ENCODE data around the gene SKOR1.

The SKOR1 gene

DNA sequence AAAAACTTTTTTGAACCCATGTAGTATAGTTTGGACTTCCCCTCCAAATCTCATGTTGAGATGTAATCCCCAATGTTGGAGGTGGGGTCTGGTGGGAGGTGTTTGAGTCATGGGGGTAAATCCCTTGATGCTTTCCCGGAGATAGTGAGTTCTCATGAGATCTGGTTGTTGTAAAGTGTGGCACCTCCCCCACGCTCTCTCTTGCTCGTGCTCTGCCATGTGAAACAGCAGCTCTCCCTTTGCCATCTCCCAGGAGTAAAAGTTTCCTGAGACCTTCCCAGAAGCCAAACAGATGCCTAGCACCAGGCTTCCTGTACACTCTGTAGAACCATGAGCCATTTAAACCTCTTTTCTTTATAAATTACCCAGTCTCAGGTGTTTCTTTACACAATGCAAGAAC is 30.5 kb downstream of the SKOR1 start:
- peak; percentile 37 for DNase-seq

DNA sequence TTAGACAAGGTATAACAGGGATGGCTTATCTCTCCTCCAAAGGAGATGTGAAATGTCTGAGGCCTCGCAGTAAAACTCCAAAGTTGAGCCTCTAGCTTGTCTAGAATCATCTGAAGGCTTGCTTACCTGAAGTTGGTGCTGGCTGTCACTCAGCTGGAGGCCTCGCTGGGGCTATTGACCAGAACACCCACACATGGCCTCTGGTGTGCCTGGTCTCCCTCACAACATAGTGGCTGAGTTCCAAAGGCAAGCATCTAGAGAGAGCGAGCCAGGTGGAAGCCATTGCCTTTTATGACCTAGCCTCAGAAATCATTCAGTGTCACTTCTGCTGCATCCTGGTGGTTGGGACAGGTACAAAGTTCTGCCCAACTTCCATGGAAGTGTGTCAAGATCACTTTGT is 31.9 kb downstream of the SKOR1 start:
- no peak for DNase-seq

- no peak for DNase-seq
Observed at GRCh38 chr15:67859331-67859946, 34.1 kb downstream of the SKOR1 start.

DNA sequence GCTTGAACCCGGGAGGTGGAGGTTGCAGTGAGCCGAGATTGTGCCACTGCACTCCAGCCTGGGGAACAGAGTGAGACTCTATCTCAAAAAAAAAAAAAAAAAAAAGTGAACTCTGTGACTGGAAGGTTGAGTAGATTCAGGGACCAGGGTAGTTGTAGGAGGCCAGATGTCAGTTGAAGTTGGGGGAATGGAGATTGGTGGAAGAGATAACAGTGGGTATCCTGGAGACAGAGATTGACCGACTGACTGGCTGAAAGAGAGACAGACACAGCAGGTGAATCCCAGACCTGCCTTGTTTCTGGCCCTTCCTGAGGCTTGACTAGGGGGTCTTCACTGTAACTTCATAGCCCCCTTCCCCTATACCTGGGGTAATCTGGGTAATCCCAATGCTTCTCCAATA is 36.7 kb downstream of the SKOR1 start:
- DNase-seq: no peak

GRCh38 chr15:67862750-67863441 is 37.6 kb downstream of the SKOR1 start:
- DNase-seq: no peak

- DNase-seq: peak; percentile 52
Observed at GRCh38 chr15:67863442-67863987, 38.2 kb downstream of the SKOR1 start.

GRCh38 chr15:67865331-67865730 is 40.0 kb downstream of the SKOR1 start:
- no peak for DNase-seq

DNA sequence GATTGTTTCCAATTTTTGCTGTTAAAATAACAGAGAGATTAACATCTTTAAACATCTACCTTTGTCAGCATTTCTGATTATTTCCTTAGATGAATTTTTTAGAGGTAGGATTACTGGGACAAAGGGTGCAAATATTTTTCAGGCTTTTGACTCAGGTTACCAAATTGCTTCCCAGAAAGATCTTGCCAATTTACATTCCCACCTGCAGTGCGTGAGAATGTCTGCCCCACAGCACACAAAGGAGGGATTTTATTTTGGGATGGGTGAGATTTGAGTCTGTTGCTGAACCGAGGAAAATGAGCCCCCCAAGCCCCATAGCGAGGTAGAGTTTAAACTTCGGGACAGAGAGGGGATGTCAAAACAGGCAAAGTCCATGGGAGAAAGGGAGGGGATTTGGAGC is 40.5 kb downstream of the SKOR1 start:
- no peak for DNase-seq

- no peak for DNase-seq
Observed at GRCh38 chr15:67869701-67870100, 44.4 kb downstream of the SKOR1 start.

DNA sequence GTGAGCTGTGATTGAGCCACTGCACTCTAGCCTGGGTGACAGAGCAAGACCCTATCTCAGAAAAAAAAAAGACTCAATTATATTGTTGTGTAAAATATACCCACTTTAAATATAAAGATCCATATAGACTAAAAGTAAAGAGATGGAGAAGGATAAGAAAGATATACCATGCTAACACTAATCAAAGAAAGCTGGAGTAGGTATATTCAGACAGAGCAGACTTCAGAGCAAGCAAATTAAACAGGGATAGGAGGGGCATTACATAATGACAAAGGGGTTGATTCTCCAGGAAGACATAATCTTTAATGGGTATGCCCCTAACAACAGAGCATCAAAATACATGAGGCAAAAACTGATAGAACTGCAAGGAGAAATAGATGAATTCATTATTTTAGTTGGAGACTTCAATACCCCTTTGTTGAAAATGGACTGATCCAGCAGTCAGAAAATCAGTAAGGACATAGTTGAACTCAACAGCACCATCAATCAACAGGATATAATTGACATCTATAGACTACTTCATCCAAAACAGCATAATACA is 45.6 kb downstream of the SKOR1 start:
- no peak for DNase-seq

- DNase-seq: no peak
Observed at GRCh38 chr15:67873777-67874176, 48.5 kb downstream of the SKOR1 start.

GRCh38 chr15:67878712-67879206 is 53.5 kb downstream of the SKOR1 start:
- no peak for DNase-seq

DNA sequence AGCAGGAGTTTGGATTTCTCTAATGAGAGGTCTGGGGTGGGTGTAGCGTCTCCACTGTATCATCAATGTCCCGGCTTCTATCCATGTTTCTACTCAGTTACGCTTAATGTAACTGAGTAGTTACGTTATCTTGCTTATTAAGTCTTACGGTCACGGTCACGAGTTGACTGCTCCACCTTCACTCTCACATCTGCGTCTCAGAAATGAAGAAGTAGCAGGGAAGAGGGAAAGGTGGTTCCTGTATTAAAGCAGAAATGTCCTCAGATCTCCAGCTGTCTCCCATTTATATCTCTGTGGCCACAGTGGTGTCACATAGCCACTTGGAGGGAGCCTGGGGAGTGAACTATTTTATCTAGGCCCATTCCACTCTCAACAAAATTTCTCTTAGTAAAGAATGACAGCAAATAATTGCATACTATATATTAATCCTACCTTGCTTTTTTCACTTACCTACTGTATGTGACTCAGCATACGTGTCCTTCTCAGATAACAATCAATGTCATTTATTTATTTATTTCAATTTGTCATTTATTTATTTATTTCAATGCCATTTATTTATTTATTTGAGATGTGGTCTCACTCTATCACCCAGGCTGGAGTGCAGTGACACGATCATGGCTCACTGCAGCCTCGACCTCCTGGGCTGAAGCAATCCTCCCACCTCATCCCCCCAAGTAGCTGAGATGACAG is 54.3 kb downstream of the SKOR1 start:
- DNase-seq: no peak

- no peak for DNase-seq
Observed at GRCh38 chr15:67880651-67881182, 55.4 kb downstream of the SKOR1 start.

DNA sequence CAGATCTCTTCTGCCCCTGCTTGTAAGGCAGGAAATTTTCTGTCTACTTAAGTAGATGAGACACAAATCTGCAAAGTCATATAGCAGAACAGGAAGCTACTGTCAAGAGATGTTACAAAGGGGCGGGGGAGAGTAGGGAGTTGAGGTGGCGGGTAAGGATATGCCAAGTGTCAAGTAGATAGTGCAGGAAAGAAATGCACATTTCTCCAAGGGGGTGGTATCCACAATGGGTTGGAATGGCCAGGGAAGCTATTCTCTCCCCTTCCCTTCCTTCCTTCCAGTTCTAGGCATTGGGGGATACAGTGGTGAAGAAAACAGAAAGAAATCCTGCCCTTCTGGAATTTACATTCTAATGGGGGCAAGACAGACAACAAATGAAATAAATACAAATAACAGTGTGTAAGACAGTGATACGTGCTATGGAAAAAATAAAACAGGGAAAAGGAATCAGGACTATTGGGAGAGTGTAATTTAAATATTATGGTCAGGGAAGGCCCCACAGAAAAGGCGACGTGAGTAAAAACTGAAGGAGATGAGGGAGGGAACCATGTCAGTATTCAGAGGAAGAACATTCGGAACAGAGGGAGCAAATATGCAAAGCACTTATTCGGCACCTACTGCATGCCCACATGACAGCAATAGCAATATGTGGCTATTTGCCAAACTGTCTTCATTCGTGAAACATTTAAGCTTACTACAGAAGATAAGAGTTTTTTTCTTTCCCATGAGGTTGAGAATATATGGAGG is 57.4 kb downstream of the SKOR1 start:
- DNase-seq: no peak

GRCh38 chr15:67883234-67883773 is 58.0 kb downstream of the SKOR1 start:
- DNase-seq: no peak

DNA sequence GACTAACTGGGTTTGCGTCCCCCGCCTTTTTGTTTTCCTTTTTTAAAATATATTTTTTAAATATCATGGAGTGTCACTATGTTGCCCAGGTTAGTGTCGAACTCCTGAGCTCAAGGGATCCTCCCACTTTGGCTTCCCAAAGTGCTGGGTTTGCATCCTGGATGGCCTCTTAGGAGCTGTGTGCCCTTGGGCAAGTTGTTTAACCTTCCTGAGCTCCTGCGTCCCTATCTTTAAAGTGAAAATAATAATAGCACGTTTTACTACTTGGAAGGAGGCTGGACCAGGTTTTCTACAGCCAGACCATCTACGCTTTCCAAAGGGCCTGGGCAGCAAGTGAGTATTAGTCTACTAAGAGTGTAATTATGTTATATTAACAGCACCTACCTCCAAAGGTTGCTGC is 58.7 kb downstream of the SKOR1 start:
- no peak for DNase-seq

Measured in kidney glomerular epithelial cell (primary cell).